Choroid plexus epithelial cell (primary cell): Measurements from ENCODE around the gene VPS4B.

Experiments used
- DNase-seq: peaks from one replicate; pipeline ENCODE4 v3.0.0-alpha.2; 2010; ENCODE audit warnings: low read depth
- H3K4me3 ChIP-seq: 2 replicates; pipeline ENCODE4 v1.5.1; 2011; ENCODE audit warnings: low read depth, mild to moderate bottlenecking, control low read depth, low read length, moderate library complexity
- TF ChIP-seq, protein P1 (sequence below): conservative IDR thresholded peaks from 2 replicates; pipeline ENCODE4 v1.5.1; 2011; ENCODE audit warnings: low read depth, mild to moderate bottlenecking, control low read depth, inconsistent platforms, low read length, moderate library complexity

The VPS4B gene

DNA sequence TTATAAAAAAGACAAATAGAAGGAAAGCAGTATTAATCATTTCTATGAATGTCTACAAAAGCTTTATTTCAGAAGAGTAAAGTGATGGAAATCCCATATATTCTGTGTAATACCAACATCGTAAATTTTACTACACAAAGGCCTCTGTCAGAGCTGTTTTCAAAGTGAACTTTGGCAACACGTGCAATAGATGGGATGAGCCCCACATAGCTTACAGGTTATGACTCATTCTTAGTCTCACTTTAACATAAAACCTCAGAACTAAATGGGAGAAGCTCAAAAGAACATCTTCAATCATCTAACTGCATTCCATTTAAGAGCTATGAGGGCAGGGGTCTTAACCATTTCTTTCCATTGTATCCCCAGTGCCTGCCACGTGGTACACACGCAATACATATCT, 11.5 kb downstream of the VPS4B start:
- peak; percentile 80 for DNase-seq
- TF ChIP-seq, protein P1, sequence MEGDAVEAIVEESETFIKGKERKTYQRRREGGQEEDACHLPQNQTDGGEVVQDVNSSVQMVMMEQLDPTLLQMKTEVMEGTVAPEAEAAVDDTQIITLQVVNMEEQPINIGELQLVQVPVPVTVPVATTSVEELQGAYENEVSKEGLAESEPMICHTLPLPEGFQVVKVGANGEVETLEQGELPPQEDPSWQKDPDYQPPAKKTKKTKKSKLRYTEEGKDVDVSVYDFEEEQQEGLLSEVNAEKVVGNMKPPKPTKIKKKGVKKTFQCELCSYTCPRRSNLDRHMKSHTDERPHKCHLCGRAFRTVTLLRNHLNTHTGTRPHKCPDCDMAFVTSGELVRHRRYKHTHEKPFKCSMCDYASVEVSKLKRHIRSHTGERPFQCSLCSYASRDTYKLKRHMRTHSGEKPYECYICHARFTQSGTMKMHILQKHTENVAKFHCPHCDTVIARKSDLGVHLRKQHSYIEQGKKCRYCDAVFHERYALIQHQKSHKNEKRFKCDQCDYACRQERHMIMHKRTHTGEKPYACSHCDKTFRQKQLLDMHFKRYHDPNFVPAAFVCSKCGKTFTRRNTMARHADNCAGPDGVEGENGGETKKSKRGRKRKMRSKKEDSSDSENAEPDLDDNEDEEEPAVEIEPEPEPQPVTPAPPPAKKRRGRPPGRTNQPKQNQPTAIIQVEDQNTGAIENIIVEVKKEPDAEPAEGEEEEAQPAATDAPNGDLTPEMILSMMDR, result no peak
- H3K4me3 ChIP-seq, result no peak overlapping the region

DNA sequence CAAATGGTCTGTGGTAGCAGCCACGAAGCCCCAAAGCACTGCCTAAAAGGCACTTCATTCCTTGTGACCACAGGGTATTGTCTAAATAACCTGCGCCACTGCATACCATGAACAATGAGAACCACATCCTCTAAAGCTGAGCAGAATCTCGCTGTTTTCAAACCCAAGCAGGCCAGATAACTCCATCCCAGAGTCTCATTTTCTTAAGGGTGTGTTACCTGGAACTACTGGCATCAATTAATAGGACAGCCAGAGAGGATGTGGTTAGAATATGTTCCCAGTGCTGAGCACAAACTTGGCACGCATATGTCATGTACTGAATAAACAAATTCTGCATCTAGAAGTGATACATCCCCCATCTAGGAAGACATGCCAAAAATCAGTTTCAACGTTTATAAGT, 13.0 kb downstream of the VPS4B start:
- no peak overlapping the region for H3K4me3 ChIP-seq
- DNase-seq, result peak; percentile 50
- TF ChIP-seq, protein P1, result no peak

- no peak for DNase-seq
- no peak overlapping the region for H3K4me3 ChIP-seq
- TF ChIP-seq, protein P1, result no peak
Measured at GRCh38 chr18:63407734-63408133, 14.5 kb downstream of the VPS4B start.

DNA sequence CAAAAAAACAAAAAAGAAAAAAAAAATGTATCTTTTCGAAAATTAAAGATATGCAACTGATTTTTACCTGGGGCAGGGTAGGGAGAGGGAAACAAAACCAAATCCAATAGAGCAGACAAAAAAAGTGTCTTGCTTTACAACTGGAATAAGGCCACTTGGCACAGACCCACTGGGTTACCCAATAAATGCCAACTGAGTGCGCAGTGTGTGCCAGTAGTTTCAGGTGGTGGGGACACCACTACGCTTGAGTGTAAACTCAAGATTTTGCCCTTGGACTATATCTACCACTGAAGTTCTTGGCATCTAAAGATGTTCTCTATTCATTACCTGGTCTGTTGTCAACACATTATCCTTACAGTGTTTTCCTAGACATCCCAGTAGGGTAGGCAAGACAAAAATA, 16.3 kb downstream of the VPS4B start:
- TF ChIP-seq, protein P1, result no peak
- no peak overlapping the region for H3K4me3 ChIP-seq
- DNase-seq, result no peak

GRCh38 chr18:63402246-63403162, 19.8 kb downstream of the VPS4B start:
- H3K4me3 ChIP-seq, result no peak overlapping the region
- no peak for DNase-seq
- TF ChIP-seq, protein P1, result no peak

GRCh38 chr18:63399300-63399699, 23.0 kb downstream of the VPS4B start:
- H3K4me3 ChIP-seq, result no peak overlapping the region
- DNase-seq, result no peak
- TF ChIP-seq, protein P1, result no peak

DNA sequence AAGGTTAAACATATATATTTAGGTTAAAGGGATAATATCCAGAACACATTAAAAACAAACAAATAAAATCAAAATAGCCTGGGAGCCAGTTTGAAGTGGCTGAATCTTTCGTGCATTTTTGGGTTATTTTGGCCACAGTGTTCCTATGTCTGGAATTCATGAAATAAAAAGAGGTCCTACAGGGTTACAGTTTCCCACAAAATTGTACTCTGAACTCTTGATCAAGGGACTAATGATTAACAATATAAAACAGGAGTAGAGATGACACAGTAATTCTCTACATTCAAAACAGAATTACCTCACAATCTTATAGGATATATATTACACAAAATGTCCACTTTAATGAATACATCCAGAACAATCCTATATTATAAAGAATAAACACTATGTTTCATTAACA, 24.9 kb downstream of the VPS4B start:
- DNase-seq, result no peak
- TF ChIP-seq, protein P1, result no peak
- H3K4me3 ChIP-seq, result no peak overlapping the region
